ELR (cell line): ENCODE measurements around the gene CPNE2.

Source experiments
- DNase-seq: peaks from one replicate; pipeline ENCODE4 v3.0.0-alpha.2; 2015; ENCODE audit warnings: low read depth

Gene CPNE2

GRCh38 chr16:57192720-57193486 lies 100.5 kb downstream of the CPNE2 start:
- DNase-seq, result peak; percentile 32

GRCh38 chr16:57194512-57194911 lies 102.1 kb downstream of the CPNE2 start:
- peak; percentile 97 for DNase-seq

GRCh38 chr16:57196286-57196685 lies 103.9 kb downstream of the CPNE2 start:
- no peak for DNase-seq

GRCh38 chr16:57196753-57197152 lies 104.4 kb downstream of the CPNE2 start:
- DNase-seq, result no peak
